Measurements from ENCODE around the gene LRMDA. TPM values are rescaled to one million over a fixed set of nuclear protein-coding genes. Genes with fewer than 3 reads are reported as not detected.

LRMDA gene
- total RNA-seq (not detected), total RNA-seq (0 to 0.70 (median 0.06) reads per million in 172 experiments)
- 1.9 TPM for polyA plus RNA-seq (2013, experiment 1 of 2)
- polyA plus RNA-seq (2013, experiment 2 of 2) = 1.2 TPM

- H3K4me1 ChIP-seq (ENCODE audit: insufficient read depth, low read length) = peaks cover 3% of the 10 kb centered on the region
- peaks cover 7% of the 10 kb centered on the region for H3K4me1 Mint-ChIP-seq (ENCODE audit: low read depth)
- no peak within 1 kb of the TSS for H3K27ac ChIP-seq (ENCODE audit: low read depth in 1 of 2, low read length in 2 of 2)
- no peaks in the 10 kb centered on the region for H3K9me3 ChIP-seq (ENCODE audit: control insufficient read depth in 1 of 2, insufficient read depth in 1 of 2, low read length in 2 of 2)
- H3K9me3 Mint-ChIP-seq = no peaks in the 10 kb centered on the region
- intact Hi-C loops (cut with DNase I, micrococcal nuclease) = no loop called here
- H3K4me3 Mint-ChIP-seq = no peak within 1 kb of the TSS
- ChIA-PET POLR2A (no interaction called here), CTCF (no interaction called here)
- peaks cover 40 to 50% of the 10 kb centered on the region in 2 experiments for H3K27me3 ChIP-seq (ENCODE audit: control insufficient read depth in 1 of 2, insufficient read depth in 2 of 2, low read length in 2 of 2)
- DNase-seq = peak in 2 of 14 experiments; percentile 39 to 44
- ATAC-seq (ENCODE audit: poor library complexity) = no peak
- H3K36me3 ChIP-seq (ENCODE audit: insufficient read depth, low read length) = no peaks in the 10 kb centered on the region
- H3K4me3 ChIP-seq (ENCODE audit: low read length) = peak within 1 kb of the TSS; percentile 33
- H3K27ac Mint-ChIP-seq = no peak within 1 kb of the TSS
- peaks cover 67% of the 10 kb centered on the region for H3K27me3 Mint-ChIP-seq
- no peaks in the 10 kb centered on the region for H3K36me3 Mint-ChIP-seq (ENCODE audit: low read depth)
- TF ChIP-seq CTCF (IDR thresholded peaks at IDR 0.05) = no peak
Measured at GRCh38 chr10:75431180-75432111, at the start of gene LRMDA. LRMDA (plus strand) TSS chr10:75431624.

GRCh38 chr10:75386128-75386527, 45.3 kb upstream of the LRMDA start:
- Mint-ChIP-seq H3K9me3 (peaks cover 4% of the 10 kb centered on the region), H3K36me3 (ENCODE audit: low read depth) (no peaks in the 10 kb centered on the region), H3K27ac (no peak overlapping the region), H3K4me1 (ENCODE audit: low read depth) (no peaks in the 10 kb centered on the region), H3K4me3 (no peak overlapping the region), H3K27me3 (peaks cover 66% of the 10 kb centered on the region)
- ChIA-PET POLR2A (no interaction called here), CTCF (no interaction called here)
- DNase-seq (no peak), ATAC-seq (ENCODE audit: poor library complexity) (no peak)
- Histone ChIP-seq H3K27me3 (ENCODE audit: control insufficient read depth in 1 of 2, insufficient read depth in 2 of 2, low read length in 2 of 2) (peaks cover 3 to 9% of the 10 kb centered on the region in 2 experiments), H3K4me3 (ENCODE audit: low read length) (no peak overlapping the region), H3K9me3 (ENCODE audit: control insufficient read depth in 1 of 2, insufficient read depth in 1 of 2, low read length in 2 of 2) (peaks cover 0 to 8% of the 10 kb centered on the region in 2 experiments), H3K4me1 (ENCODE audit: insufficient read depth, low read length) (no peaks in the 10 kb centered on the region), H3K27ac (ENCODE audit: low read depth in 1 of 2, low read length in 2 of 2) (no peak overlapping the region), H3K36me3 (ENCODE audit: insufficient read depth, low read length) (no peaks in the 10 kb centered on the region)
- no peak for TF ChIP-seq CTCF (IDR thresholded peaks at IDR 0.05)
- intact Hi-C loops (cut with DNase I, micrococcal nuclease) = no loop called here

DNA sequence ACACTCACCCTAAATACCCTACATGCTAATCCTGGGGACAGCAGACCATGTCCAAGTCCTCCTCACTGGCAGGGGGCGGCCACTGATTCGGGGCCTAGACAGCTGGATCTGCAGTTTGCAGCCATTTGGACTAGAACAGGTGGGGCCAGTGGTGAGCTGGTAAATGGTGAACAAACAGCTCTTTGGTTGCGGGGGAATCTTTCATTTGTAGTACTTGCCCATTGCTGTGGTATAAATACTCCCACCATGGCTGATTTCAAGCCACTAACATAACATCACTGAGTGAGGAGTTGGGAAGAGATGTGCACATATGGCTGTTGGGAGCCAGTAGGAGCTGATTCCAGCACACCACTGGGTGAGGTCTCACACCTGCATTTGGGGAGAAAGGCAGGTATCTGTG, 43.3 kb upstream of the LRMDA start:
- CTCF ChIA-PET = no interaction called here

More for the DNA sequence above, 43.3 kb upstream of the LRMDA start:
- peaks cover 0 to 8% of the 10 kb centered on the region in 2 experiments for H3K9me3 ChIP-seq (ENCODE audit: control insufficient read depth in 1 of 2, insufficient read depth in 1 of 2, low read length in 2 of 2)
- ATAC-seq (ENCODE audit: poor library complexity) (no peak), DNase-seq (no peak)
- Mint-ChIP-seq H3K4me3 (no peak overlapping the region), H3K27me3 (peaks cover 80% of the 10 kb centered on the region), H3K27ac (no peak overlapping the region), H3K4me1 (ENCODE audit: low read depth) (no peaks in the 10 kb centered on the region), H3K9me3 (peaks cover 4% of the 10 kb centered on the region), H3K36me3 (ENCODE audit: low read depth) (no peaks in the 10 kb centered on the region)
- POLR2A ChIA-PET = no interaction called here
- no peak overlapping the region for H3K4me3 ChIP-seq (ENCODE audit: low read length)
- no peak overlapping the region for H3K27ac ChIP-seq (ENCODE audit: low read depth in 1 of 2, low read length in 2 of 2)
- no peaks in the 10 kb centered on the region for H3K4me1 ChIP-seq (ENCODE audit: insufficient read depth, low read length)
- no peaks in the 10 kb centered on the region for H3K36me3 ChIP-seq (ENCODE audit: insufficient read depth, low read length)
- no peak for TF ChIP-seq CTCF (IDR thresholded peaks at IDR 0.05)
- intact Hi-C loops (cut with DNase I, micrococcal nuclease) = no loop called here
- peaks cover 22 to 24% of the 10 kb centered on the region in 2 experiments for H3K27me3 ChIP-seq (ENCODE audit: control insufficient read depth in 1 of 2, insufficient read depth in 2 of 2, low read length in 2 of 2)
